BE2C (cell line): ENCODE measurements around the gene ADCK1.

Experiments
- DNase-seq: peaks from one replicate; pipeline ENCODE4 v3.0.0-alpha.2; 2020
- H3K27me3 ChIP-seq: fragments of 250-450 bp; sonication (Bioruptor Pico); 2 replicates; pipeline ENCODE4 v1.5.1; 2020; ENCODE audit warnings: mild to moderate bottlenecking
- H3K36me3 ChIP-seq: fragments of 250-450 bp; sonication (Bioruptor Pico); 2 replicates; pipeline ENCODE4 v1.5.1; 2020; ENCODE audit warnings: mild to moderate bottlenecking
- H3K4me1 ChIP-seq: fragments of 250-450 bp; sonication (Bioruptor Pico); 2 replicates; pipeline ENCODE4 v1.5.1; 2020
- H3K4me3 ChIP-seq: 2 replicates; pipeline ENCODE4 v1.5.1; 2011; ENCODE audit warnings: low read depth, low read length
- H3K9me3 ChIP-seq: fragments of 250-450 bp; sonication (Bioruptor Pico); 2 replicates; pipeline ENCODE4 v1.5.1; 2020
- TF ChIP-seq, protein P1 (sequence below): IDR thresholded peaks from 2 replicates; pipeline ENCODE4 v1.5.1; 2012; ENCODE audit warnings: mild to moderate bottlenecking, low read depth, low read length

Gene ADCK1

GRCh38 chr14:77903221-77903620 is 103.3 kb downstream of the ADCK1 start:
- DNase-seq, result no peak
- Histone ChIP-seq H3K4me1 (no peaks in the 10 kb centered on the region), H3K27me3 (no peaks in the 10 kb centered on the region), H3K36me3 (0 out of 2 replicates have a peak, but pooled peaks cover 3% of the 10 kb centered on the region), H3K9me3 (no peaks in the 10 kb centered on the region), H3K4me3 (no peak overlapping the region)
- TF ChIP-seq, protein P1, sequence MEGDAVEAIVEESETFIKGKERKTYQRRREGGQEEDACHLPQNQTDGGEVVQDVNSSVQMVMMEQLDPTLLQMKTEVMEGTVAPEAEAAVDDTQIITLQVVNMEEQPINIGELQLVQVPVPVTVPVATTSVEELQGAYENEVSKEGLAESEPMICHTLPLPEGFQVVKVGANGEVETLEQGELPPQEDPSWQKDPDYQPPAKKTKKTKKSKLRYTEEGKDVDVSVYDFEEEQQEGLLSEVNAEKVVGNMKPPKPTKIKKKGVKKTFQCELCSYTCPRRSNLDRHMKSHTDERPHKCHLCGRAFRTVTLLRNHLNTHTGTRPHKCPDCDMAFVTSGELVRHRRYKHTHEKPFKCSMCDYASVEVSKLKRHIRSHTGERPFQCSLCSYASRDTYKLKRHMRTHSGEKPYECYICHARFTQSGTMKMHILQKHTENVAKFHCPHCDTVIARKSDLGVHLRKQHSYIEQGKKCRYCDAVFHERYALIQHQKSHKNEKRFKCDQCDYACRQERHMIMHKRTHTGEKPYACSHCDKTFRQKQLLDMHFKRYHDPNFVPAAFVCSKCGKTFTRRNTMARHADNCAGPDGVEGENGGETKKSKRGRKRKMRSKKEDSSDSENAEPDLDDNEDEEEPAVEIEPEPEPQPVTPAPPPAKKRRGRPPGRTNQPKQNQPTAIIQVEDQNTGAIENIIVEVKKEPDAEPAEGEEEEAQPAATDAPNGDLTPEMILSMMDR, result no peak

GRCh38 chr14:77903937-77904617 is 104.2 kb downstream of the ADCK1 start:
- no peaks in the 10 kb centered on the region for H3K27me3 ChIP-seq
- H3K4me3 ChIP-seq, result no peak overlapping the region
- DNase-seq, result no peak
- no peaks in the 10 kb centered on the region for H3K9me3 ChIP-seq
- TF ChIP-seq, protein P1, result no peak
- 0 out of 2 replicates have a peak, but pooled peaks cover 3% of the 10 kb centered on the region for H3K36me3 ChIP-seq
- no peaks in the 10 kb centered on the region for H3K4me1 ChIP-seq

GRCh38 chr14:77906446-77906845 is 106.5 kb downstream of the ADCK1 start:
- TF ChIP-seq, protein P1, result no peak
- Histone ChIP-seq H3K4me3 (no peak overlapping the region), H3K4me1 (no peaks in the 10 kb centered on the region), H3K9me3 (no peaks in the 10 kb centered on the region), H3K36me3 (no peaks in the 10 kb centered on the region), H3K27me3 (no peaks in the 10 kb centered on the region)
- no peak for DNase-seq

DNA sequence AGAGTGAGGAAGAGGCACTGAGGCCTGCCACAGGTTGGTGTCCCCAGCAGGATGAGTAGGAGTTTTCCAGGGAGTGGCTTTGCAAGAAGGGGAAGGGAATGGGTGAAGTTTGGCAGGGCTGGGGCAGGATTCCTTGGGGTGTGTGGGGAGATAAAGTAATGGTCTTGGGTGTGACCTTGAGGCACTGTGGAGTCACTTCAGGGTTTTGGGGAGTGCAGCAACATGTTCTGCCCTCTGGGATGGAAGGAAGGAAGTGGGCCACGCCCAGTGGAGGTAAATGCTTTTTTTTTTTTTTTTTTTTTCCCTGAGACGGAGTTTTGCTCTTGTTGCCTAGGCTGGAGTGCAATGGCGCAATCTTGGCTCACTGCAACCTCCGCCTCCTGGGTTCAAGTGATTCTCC is 108.9 kb downstream of the ADCK1 start:
- Histone ChIP-seq H3K36me3 (no peaks in the 10 kb centered on the region), H3K4me3 (no peak overlapping the region), H3K9me3 (no peaks in the 10 kb centered on the region), H3K4me1 (peaks cover 6% of the 10 kb centered on the region), H3K27me3 (no peaks in the 10 kb centered on the region)
- TF ChIP-seq, protein P1, result no peak
- no peak for DNase-seq

DNA sequence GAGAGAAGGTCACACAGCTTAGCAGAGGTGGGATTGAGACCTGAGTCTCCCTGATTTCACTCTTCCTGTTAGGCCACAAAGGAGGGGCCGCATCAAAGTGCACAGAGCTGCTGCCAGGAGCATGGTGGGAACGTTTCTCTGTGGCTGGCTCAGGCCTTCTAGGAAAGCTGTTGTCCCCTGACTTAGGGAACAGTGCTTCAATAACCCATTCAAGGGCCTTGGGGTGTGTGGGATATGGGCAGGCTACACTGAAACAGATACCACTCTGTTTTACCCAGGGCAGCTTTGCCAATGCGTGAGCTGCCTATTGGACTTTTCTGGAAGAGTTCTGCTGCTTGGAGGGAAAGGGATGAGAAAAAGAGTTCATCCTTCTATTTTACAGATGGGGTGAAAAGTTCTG is 110.0 kb downstream of the ADCK1 start:
- Histone ChIP-seq H3K9me3 (no peaks in the 10 kb centered on the region; the same call in 1 of the 2 replicates), H3K4me1 (peaks cover 9% of the 10 kb centered on the region), H3K27me3 (no peaks in the 10 kb centered on the region), H3K36me3 (no peaks in the 10 kb centered on the region), H3K4me3 (no peak overlapping the region)
- TF ChIP-seq, protein P1, result no peak
- no peak for DNase-seq

GRCh38 chr14:77910506-77910905 is 110.6 kb downstream of the ADCK1 start:
- TF ChIP-seq, protein P1, result no peak
- peaks cover 9% of the 10 kb centered on the region for H3K4me1 ChIP-seq
- H3K9me3 ChIP-seq, result no peaks in the 10 kb centered on the region; the same call in 1 of the 2 replicates
- no peak overlapping the region for H3K4me3 ChIP-seq
- DNase-seq, result no peak
- H3K36me3 ChIP-seq, result no peaks in the 10 kb centered on the region
- H3K27me3 ChIP-seq, result no peaks in the 10 kb centered on the region
